GM21619 (cell line): ENCODE results near the gene PPP1R15A.
"Not testable (repeated sequence)": the region's sequence is repeated elsewhere in the genome, so short reads cannot be mapped to it uniquely, and the experiment has no call there.

ENCODE experiments used
- ATAC-seq: cut with Tn5 transposase; IDR thresholded peaks from one replicate; pipeline ENCODE4 v1.9.1; 2021; ENCODE audit not compliant: unreplicated experiment

Gene PPP1R15A

DNA sequence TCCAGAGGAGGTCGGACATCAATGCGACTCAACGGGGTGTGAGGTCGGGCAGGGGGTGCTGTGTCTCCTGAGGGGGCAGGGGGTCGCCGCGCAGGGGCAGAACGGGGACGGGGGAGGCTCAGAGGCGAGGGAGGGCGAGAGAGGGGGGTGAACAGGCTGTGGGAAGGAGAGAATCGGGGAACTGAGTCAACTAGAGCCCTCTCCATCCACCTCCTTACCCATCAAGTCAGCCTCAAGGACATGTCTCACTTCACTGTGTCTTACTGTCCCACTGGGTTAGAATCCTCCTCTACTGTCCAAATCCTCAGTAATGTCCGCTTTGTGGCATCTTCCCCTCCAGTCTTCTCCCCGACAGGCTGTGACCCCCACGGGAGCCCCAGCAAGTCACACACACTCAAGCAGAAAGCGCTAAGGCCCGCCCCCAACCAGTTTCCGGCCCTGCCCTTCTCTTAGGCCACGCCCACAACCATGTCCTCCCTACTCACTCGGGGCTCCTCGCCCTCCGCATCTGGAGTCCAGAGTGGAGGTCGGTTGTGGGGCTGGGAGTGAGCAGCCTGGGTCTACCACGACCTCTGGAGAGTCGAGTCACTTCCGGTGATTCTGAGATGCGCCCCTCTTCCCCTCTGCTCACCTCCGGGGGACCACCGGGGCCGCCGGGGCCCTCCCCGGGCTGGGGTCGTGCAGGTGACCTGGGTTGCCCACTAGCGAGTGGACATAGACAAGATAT is 13.1 kb upstream of the PPP1R15A start:
- no peak for ATAC-seq

- ATAC-seq = peak; percentile 66
Observed at GRCh38 chr19:48859711-48860572, 12.3 kb upstream of the PPP1R15A start.

GRCh38 chr19:48861313-48861712 is 10.9 kb upstream of the PPP1R15A start:
- ATAC-seq = no peak

DNA sequence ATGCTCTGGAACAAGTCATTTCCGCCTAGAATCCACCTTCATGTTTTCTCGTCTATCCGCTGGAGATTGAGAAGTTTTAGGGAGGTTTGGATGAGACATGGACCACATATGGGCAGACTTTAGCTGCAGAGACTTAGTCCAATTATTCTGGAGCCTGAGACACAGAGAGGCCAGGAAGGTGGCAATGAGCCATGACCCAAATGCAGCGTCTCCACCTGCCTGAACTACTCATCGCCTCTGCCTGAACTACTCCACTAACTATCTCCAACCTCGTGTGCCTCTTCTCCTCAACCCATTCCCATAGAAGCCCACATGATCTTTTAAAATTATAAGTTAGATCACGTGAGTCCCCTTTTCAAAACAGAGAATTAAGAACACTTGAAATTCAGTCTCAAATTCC is 9.4 kb upstream of the PPP1R15A start:
- no peak for ATAC-seq

DNA sequence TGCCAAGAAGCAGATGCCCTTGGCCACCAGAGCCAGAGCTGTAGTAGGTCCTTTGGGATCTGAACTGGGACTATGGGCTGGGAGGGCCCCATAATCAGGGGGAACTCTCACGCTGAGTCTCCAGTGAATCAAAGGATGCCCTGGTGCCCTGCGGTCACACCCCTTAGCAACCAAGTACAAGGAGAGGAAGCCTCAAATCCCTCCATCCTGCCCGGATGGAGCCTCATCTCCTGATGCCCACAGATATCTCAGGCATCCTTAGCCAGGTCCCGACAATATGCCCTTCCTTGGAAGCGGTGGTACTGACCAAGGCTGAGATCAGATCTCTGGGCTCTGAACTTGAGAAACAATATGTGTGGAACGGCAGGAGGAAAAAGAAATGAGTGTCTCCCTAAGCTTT is 5.5 kb upstream of the PPP1R15A start:
- no peak for ATAC-seq

DNA sequence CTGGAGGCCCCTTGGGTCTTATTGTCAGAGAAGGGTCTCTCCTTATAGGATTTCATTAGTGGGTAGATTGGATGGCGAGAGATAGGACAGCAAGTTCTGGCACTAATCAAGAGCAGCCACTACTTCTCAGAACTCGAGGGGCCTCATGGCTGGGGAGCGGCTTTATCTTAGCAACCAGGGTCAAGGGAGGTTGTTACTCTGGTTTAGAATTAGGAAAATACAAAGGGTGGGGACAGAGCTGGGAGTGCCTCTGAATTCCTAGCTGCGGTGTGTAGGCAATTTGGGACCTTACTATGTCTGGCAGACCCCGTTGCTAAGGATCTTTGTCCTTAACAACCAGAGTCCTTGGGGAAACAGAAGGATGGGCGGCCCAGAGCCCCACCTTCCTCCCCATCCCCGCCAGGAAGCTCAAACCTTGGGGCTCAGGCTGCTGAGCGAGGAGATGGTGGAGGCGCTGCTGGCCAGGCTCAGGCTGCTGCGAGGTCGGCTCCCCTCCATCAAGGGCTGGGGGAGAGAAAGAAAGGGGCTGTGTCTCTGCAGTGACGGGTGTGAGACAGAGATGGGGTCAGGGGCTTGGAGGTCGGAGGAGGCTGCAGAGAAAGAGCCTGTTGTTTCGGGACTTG is 5.0 kb upstream of the PPP1R15A start:
- no peak for ATAC-seq

- ATAC-seq = no peak
Observed at GRCh38 chr19:48867746-48868113, 4.5 kb upstream of the PPP1R15A start.

DNA sequence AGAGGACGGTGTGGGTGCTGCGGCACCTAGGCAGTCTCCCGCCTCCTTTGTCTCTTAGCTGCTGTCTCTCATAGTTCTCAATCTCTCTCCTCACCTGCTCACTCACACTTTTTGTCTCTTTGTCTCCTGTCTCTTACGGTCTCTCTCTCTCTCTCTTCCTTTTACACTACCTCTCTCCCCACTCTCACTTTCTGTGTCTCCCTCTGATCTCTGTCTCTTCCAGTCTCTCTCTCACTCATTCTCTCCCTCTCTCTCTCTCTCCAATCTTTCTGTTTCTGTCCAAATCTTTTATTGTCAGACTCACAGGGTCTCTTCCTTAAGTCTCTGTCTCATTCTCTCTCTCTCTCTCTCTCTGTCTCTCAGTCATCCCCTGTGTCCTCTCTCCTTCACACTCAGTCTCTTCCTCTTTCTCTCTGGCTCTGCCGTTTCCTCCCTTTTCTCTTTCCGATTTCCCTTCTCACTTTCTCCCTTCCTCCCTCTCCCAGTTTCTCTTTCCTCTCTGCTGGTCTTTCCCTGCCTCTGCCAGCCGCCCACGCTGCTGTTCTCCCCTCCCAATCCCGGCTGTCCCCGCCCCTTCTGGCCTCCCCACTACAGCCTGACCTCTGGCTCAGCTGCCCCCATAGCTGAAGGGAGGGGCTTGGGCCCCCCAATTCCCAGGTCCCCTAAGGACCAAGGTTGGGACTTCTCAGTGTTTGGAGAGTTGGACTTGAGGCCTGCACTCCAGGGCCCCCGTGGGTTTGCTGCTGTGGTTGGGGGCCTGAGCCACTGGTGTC is 3.9 kb upstream of the PPP1R15A start, which contains the start of gene PLEKHA4:
TSS of gene PLEKHA4 (minus strand) at position 504 of the 773 bp plus-strand sequence. CDS start 997 bp downstream, outside the sequence.
- no peak for ATAC-seq

GRCh38 chr19:48870048-48870447 is 2.2 kb upstream of the PPP1R15A start:
- ATAC-seq = no peak

- not testable (repeated sequence) for ATAC-seq
Observed at GRCh38 chr19:48871471-48872181, 595 bp upstream of the PPP1R15A start.

- peak; percentile 26 for ATAC-seq
Observed at GRCh38 chr19:48872884-48873475, 759 bp downstream of the PPP1R15A start.

DNA sequence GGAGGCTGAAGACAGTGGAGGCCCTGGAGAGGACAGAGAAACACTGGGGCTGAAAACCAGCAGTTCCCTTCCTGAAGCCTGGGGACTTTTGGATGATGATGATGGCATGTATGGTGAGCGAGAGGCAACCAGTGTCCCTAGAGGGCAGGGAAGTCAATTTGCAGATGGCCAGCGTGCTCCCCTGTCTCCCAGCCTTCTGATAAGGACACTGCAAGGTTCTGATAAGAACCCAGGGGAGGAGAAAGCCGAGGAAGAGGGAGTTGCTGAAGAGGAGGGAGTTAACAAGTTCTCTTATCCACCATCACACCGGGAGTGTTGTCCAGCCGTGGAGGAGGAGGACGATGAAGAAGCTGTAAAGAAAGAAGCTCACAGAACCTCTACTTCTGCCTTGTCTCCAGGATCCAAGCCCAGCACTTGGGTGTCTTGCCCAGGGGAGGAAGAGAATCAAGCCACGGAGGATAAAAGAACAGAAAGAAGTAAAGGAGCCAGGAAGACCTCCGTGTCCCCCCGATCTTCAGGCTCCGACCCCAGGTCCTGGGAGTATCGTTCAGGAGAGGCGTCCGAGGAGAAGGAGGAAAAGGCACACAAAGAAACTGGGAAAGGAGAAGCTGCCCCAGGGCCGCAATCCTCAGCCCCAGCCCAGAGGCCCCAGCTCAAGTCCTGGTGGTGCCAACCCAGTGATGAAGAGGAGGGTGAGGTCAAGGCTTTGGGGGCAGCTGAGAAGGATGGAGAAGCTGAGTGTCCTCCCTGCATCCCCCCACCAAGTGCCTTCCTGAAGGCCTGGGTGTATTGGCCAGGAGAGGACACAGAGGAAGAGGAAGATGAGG is 1.5 kb downstream of the PPP1R15A start:
- ATAC-seq = peak; percentile 1

GRCh38 chr19:48874303-48875135 is 2.3 kb downstream of the PPP1R15A start:
- ATAC-seq = no peak

GRCh38 chr19:48876043-48876981 is 4.1 kb downstream of the PPP1R15A start:
- not testable (repeated sequence) for ATAC-seq

GRCh38 chr19:48877855-48878195 is 5.6 kb downstream of the PPP1R15A start:
- ATAC-seq = no peak

GRCh38 chr19:48878196-48879024 is 6.2 kb downstream of the PPP1R15A start:
- ATAC-seq = no peak
